Mesodermal cell (in vitro differentiated cells): ENCODE data around the gene CCDC183.
"Not testable (repeated sequence)": the region's sequence is repeated elsewhere in the genome, so short reads cannot be mapped to it uniquely, and the experiment has no call there.

Experiments
- H3K27ac ChIP-seq: 2 replicates; pipeline ENCODE4 v1.7.0; 2013; ENCODE audit warnings: mild to moderate bottlenecking, low read depth, low read length, moderate library complexity; ENCODE audit not compliant: severe bottlenecking
- H3K36me3 ChIP-seq: 2 replicates; pipeline ENCODE4 v1.7.1; 2013; ENCODE audit warnings: mild to moderate bottlenecking, low read length, moderate library complexity; ENCODE audit not compliant: control insufficient read depth, insufficient read depth
- H3K4me1 ChIP-seq: one replicate; pipeline ENCODE4 v1.7.1; 2013; ENCODE audit warnings: mild to moderate bottlenecking, low read length; ENCODE audit not compliant: insufficient read depth, control insufficient read depth, poor library complexity, severe bottlenecking
- H3K4me3 ChIP-seq: 2 replicates; pipeline ENCODE4 v1.7.0; 2013; ENCODE audit warnings: low read length, control low read depth, mild to moderate bottlenecking; ENCODE audit not compliant: insufficient read depth, poor library complexity, severe bottlenecking; ENCODE audit errors: extremely low read depth
- H3K9me3 ChIP-seq: 2 replicates; pipeline ENCODE4 v1.7.1; 2013; ENCODE audit warnings: mild to moderate bottlenecking, low read length, moderate library complexity; ENCODE audit not compliant: control insufficient read depth
- WGBS, 2 experiments: methylation state at CpG; one replicate each; pipeline ENCODE4 v1.1.5; 2013; ENCODE audit warnings: missing lambda C conversion rate in 2 of 2; ENCODE audit not compliant: insufficient coverage in 2 of 2; 5-methylcytosine and 5-hydroxymethylcytosine counted together

CCDC183 gene

GRCh38 chr9:136754626-136755301, 41.4 kb upstream of the CCDC183 start:
- H3K4me1 ChIP-seq, result no peaks in the 10 kb centered on the region
- H3K9me3 ChIP-seq, result peaks cover 13% of the 10 kb centered on the region
- no peak overlapping the region for H3K4me3 ChIP-seq
- WGBS, 2 experiments, result 84 to 87% methylated on average over 19 of the region's 24 CpGs
- H3K27ac ChIP-seq, result no peak overlapping the region
- no peaks in the 10 kb centered on the region for H3K36me3 ChIP-seq

- 90 to 92% methylated on average over 17 to 22 of the region's 22 CpGs for WGBS, 2 experiments
- H3K36me3 ChIP-seq, H3K4me3 ChIP-seq, H3K27ac ChIP-seq, H3K4me1 ChIP-seq: not testable (repeated sequence)
- peaks cover 13% of the 10 kb centered on the region for H3K9me3 ChIP-seq
These were observed 40.6 kb upstream of the CCDC183 start for GRCh38 chr9:136755302-136756133.

- WGBS, 2 experiments, result 98% methylated on average over 4 of the region's 4 CpGs
- H3K27ac ChIP-seq, result no peak overlapping the region
- peaks cover 13% of the 10 kb centered on the region for H3K9me3 ChIP-seq
- H3K36me3 ChIP-seq, result no peaks in the 10 kb centered on the region
- H3K4me1 ChIP-seq, result peaks cover 3% of the 10 kb centered on the region
- H3K4me3 ChIP-seq, result no peak overlapping the region
These were observed 40.1 kb upstream of the CCDC183 start for GRCh38 chr9:136756134-136756438.

GRCh38 chr9:136756836-136757235, 39.3 kb upstream of the CCDC183 start:
- H3K36me3 ChIP-seq, result no peaks in the 10 kb centered on the region
- WGBS, 2 experiments, result 91 to 95% methylated on average over 18 of the region's 18 CpGs
- H3K4me1 ChIP-seq, result peaks cover 3% of the 10 kb centered on the region
- no peak overlapping the region for H3K4me3 ChIP-seq
- H3K9me3 ChIP-seq, result peaks cover 5% of the 10 kb centered on the region
- H3K27ac ChIP-seq, result no peak overlapping the region

- Histone ChIP-seq H3K27ac (no peak overlapping the region), H3K36me3 (no peaks in the 10 kb centered on the region), H3K4me3 (no peak overlapping the region), H3K4me1 (peaks cover 3% of the 10 kb centered on the region), H3K9me3 (peaks cover under 1% of the 10 kb centered on the region)
- 91 to 93% methylated on average over 20 of the region's 20 CpGs for whole genome bisulfite sequencing, 2 experiments
These were observed 38.8 kb upstream of the CCDC183 start for GRCh38 chr9:136757328-136757727.

- H3K27ac ChIP-seq, result no peak overlapping the region
- peaks cover 3% of the 10 kb centered on the region for H3K4me1 ChIP-seq
- 91 to 94% methylated on average over 17 to 19 of the region's 20 CpGs for WGBS, 2 experiments
These were observed 38.4 kb upstream of the CCDC183 start for GRCh38 chr9:136757751-136758140.

GRCh38 chr9:136759001-136759400, 37.1 kb upstream of the CCDC183 start:
- Histone ChIP-seq H3K27ac (no peak overlapping the region), H3K4me1 (peaks cover 3% of the 10 kb centered on the region), H3K36me3 (no peaks in the 10 kb centered on the region), H3K9me3 (no peaks in the 10 kb centered on the region), H3K4me3 (no peak overlapping the region)
- WGBS, 2 experiments, result 88 to 92% methylated on average over 7 to 9 of the region's 9 CpGs

More at GRCh38 chr9:136757751-136758140, 38.4 kb upstream of the CCDC183 start:
- no peak overlapping the region for H3K4me3 ChIP-seq
- no peaks in the 10 kb centered on the region for H3K36me3 ChIP-seq
- H3K9me3 ChIP-seq, result no peaks in the 10 kb centered on the region

GRCh38 chr9:136759436-136760325, 36.5 kb upstream of the CCDC183 start:
- H3K4me1 ChIP-seq, result peaks cover 6% of the 10 kb centered on the region
- H3K9me3 ChIP-seq, result no peaks in the 10 kb centered on the region
- no peak overlapping the region for H3K27ac ChIP-seq
- H3K36me3 ChIP-seq, result no peaks in the 10 kb centered on the region
- 93 to 94% methylated on average over 24 of the region's 27 CpGs for WGBS, 2 experiments
- H3K4me3 ChIP-seq, result no peak overlapping the region

- no peak overlapping the region for H3K27ac ChIP-seq
- H3K4me3 ChIP-seq, result no peak overlapping the region
- H3K36me3 ChIP-seq, result no peaks in the 10 kb centered on the region
- 90 to 91% methylated on average over 19 to 23 of the region's 25 CpGs for WGBS, 2 experiments
- H3K9me3 ChIP-seq, result no peaks in the 10 kb centered on the region
- H3K4me1 ChIP-seq, result peaks cover 12% of the 10 kb centered on the region
These were observed 35.7 kb upstream of the CCDC183 start for GRCh38 chr9:136760424-136760823.

- not testable (repeated sequence) for H3K9me3 ChIP-seq, H3K36me3 ChIP-seq, H3K4me3 ChIP-seq, H3K27ac ChIP-seq
- WGBS, 2 experiments, result 75 to 77% methylated on average over 19 to 21 of the region's 22 CpGs
- H3K4me1 ChIP-seq, result peaks cover 12% of the 10 kb centered on the region
These were observed 35.1 kb upstream of the CCDC183 start for GRCh38 chr9:136760834-136761544.
